NCI-H526 (cell line): Measurements from ENCODE around the gene FOXP1.
A peak's percentile ranks its signal among the peaks of the same experiment; 100 is the strongest.

Experiments used
- DNase-seq, 2 experiments: peaks; one replicate each; lab custom pipeline; 2025; lab: John Stamatoyannopoulos, UW

The FOXP1 gene

DNA sequence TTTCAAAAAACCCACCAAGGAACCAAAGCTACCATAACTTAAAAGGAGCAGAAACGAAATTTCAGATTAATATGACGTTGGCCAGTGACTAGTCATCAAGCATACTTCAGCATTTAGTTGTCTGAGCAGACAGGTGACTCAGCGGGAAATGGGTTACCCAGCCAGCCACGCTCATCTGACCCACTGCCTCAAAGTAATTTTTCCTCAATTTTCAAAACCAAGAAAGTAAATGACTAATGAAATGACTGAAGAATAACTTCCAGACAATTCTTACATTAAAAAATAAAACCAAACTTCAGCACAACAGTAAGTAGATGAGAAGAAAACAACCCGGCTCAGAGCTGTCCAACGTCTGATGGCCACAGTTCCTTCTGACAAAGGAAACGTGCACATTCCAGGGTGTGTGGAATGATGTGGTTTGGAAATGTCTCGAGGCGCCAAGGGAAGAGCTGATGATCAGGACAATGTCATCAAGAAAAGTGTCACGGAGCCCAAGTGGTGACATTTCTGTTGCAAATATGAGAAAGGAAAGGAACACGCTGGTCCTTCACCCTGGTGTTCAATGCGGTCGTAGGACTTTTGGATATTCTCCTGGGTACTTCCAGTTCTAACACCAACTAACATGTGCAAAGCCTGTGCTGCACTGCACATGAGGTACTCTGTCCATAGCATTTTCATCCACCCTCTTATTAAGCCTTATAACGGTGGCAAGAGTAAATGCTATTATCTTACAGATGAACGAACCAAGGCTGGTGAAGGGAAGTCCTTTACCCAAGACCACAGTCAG, 79.1 kb downstream of the FOXP1 start:
- DNase-seq: no peak

GRCh38 chr3:71503525-71504249, 79.8 kb downstream of the FOXP1 start:
- no peak for DNase-seq

DNA sequence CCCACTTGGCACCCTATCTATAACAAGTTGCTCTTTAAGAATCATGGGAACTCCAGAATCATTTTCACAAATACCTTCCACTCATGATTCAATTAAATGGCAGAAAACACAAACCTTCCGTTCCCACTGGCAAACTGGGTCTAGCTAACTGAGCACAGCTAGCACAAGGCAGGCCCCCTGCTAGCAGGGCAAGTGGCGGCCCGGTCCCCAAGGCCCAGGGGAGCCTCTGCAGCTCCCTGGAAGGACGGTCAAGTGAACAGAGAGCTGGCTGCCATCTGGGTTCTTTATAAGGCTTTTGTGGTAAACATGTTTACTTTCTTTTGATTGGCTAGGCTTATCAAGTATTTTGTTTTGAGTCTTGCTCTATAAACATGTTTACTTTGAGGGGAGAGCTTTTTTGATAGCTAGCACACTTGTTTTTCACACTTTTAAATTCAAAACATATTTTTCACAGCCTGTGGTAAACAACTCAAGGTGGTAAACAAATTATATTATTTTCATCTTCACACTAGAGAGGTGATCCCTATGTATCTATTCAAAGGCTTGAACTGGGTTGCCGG, 81.4 kb downstream of the FOXP1 start:
- no peak for DNase-seq

GRCh38 chr3:71500696-71501095, 82.8 kb downstream of the FOXP1 start:
- DNase-seq: no peak

DNA sequence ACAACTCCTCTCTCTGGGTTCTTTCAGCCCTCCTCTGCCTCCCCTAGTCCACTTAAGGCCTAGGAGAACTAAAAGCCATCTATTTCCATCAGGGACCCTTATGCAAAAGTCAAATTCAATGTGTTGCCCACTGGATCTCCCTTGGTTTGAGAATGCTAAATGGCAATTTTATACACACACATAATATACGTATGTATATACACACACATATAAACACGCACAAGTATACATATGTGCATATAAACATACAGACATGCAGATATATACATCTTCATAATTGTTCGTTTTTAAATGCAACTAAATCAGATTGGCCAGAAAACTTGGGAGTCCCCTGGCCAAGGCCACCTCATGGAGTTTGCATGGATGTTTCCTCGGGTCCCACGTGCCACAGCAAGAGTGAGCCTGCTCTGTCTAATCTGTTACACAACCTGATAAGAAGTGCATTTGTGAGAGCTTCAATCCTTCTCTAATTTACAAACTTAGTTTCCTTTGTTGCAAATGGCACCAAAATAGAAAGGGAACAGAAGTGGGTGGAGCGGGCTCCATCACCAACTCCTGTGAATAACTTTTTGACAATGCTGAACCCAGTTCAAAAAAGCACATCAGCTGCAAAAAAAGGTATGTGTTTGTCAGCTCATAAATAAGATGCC, 84.2 kb downstream of the FOXP1 start:
- no peak for DNase-seq

DNA sequence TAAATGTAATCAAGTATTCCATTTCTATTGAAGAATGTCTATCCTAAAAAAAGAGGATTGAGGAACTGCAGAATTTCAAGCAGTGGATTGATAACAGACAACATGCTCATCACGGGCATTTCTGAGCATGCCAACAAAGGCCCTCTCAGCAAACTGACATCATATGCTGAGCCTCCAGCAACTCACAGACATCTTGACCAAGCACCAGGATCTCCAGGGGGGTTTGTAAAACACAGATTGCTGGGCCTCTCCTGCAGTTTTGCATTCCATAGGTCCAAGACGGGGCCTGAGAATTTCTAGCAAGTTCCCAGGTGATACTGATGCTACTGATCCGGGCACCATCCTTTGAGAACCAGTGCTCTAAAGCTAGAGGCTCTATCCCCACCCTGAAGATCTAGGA, 85.0 kb downstream of the FOXP1 start:
- no peak for DNase-seq

DNA sequence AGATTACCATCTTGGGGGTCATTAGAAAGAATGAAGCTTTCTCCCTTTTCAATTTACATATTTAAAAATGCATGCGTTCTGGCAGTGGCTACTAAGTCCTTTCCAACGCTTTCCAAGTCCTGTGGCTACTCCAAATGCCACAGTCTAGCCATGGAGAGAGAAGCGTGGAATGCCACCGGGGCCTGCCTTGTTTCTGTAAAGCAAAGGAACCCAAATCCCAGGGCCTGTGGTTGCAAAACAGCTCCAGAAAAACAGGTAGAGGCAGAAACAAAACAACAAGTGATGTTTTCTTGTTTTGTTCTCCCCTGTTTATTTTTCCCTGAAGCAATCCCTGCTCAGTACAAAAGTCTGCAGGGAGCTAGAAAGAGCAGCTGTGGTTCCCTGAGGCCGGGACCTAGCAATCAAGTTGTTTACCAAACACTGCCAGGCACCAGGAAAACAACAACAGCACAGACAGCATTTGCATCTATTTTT, 85.5 kb downstream of the FOXP1 start:
- no peak for DNase-seq

GRCh38 chr3:71497367-71497897, 86.1 kb downstream of the FOXP1 start:
- DNase-seq: no peak

GRCh38 chr3:71495708-71496472, 87.6 kb downstream of the FOXP1 start:
- DNase-seq: peak in 1 of 2 experiments; percentile 23

DNA sequence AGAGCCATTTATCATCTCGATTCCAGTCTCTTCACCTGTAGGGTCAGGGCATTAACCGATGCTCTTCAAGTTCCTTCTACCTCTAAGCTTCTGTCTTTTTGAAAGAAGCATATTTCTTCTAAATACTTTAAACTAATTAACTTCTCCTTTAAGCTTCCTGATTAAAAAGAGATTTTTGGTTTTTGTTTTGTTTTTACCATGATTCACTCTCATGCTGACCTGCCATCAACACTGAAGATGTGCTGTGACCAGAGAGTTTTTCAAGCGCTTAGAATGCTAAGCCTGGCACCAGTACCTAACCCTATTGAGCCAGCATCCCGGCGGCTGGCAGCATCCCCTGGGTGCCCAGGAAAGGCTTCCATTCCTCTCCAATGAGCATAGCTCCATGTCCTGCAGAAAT, 89.3 kb downstream of the FOXP1 start:
- no peak for DNase-seq

DNA sequence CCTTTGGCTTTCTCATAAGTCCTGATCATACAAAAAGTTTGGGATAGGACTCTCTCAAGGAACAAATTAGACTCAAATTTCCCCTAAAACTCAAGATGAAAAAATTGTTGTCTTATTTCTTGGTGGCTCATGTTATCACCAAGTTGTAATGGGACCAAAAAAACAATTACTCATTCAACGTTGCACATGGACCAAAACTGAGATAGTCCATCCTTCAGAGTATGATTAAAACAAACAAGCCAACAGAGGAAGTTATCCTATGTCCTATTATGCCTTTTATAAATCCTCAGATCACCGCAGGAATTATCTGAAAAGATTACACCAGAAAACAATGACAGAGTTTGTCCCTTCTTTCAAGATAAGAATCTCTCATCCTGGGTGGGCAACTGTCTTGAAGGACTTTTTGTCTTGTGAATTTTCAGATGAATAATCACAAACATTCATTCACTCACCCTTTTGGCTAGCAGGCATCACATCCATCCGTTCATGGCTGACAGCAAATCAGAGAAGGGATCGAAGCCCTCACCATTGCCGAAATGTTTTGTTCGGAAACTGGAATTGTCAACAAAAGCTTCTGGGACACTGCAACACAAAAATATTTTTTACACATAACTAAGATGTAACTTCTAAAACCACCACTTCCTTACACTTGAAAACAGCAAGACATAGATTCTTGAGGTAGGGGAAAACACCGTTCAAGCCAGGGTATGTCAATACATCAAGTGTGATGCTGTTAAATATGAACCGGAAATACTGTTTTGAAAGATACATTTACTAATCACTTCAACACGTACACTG, 90.4 kb downstream of the FOXP1 start:
- DNase-seq: no peak

DNA sequence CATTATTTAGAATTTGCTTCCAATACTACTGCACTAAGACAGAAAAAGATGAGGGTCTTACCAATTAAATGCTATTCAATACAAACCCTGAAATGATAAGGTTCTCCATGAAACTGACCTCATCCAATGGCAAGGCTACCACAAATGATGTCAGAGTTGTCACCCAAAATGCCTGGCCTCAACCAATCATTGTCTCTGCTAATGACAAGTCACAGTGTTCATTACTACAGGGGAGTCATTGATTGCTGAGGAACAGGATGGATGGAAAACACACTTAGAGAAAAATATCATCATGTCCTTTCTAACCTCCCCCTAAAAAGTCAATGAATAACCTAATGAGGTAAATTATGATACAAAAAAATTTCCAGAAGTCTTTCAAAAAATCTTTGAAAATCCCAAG, 91.0 kb downstream of the FOXP1 start:
- DNase-seq: no peak

- no peak for DNase-seq
Observed at GRCh38 chr3:71491154-71491752, 92.3 kb downstream of the FOXP1 start.

- DNase-seq: no peak
Observed at GRCh38 chr3:71490692-71491091, 92.8 kb downstream of the FOXP1 start.

- DNase-seq: peak; percentile 61 to 64
Observed at GRCh38 chr3:71489315-71489761, 94.2 kb downstream of the FOXP1 start.

DNA sequence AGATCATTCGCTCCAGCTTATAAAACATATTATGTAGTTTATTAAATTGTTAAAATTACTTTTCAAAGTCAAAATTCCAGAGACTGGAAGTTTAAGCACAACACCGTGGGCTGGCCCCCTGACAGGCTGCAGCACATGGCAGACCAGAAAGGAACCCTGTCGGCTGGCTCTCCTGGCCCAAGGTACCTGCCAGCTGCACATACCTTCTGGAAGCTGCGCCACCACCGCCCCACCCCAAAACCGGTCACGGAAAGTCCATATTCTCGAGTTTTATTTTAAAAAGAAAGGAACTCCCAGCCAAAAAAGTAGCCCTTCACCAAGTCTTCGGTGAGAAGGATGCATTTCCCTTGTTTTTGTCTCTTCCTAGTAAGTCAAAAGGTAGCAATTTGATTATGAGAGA, 94.6 kb downstream of the FOXP1 start:
- DNase-seq: peak in 1 of 2 experiments; percentile 52

GRCh38 chr3:71488391-71488809, 95.1 kb downstream of the FOXP1 start:
- peak; percentile 5 to 35 for DNase-seq

- DNase-seq: no peak
Observed at GRCh38 chr3:71487418-71487817, 96.1 kb downstream of the FOXP1 start.

DNA sequence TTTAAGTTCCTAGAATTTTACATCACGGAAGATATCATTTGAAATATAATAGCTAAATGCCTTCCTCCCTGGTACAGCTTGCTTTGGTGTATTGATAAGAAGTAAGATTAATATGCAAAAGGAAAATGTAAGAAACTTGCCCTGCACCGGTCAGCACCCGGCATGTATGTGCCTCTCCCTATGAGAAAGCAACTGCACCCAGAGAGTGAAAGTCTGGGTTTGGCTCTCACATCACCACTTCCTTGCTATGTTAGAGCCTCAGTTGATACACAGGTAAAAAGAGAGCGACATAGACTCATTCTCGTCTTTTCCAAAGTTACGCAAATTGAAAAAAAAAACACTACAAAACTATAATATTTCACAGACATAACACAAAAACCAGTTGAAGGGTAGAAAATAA, 96.7 kb downstream of the FOXP1 start:
- DNase-seq: no peak

DNA sequence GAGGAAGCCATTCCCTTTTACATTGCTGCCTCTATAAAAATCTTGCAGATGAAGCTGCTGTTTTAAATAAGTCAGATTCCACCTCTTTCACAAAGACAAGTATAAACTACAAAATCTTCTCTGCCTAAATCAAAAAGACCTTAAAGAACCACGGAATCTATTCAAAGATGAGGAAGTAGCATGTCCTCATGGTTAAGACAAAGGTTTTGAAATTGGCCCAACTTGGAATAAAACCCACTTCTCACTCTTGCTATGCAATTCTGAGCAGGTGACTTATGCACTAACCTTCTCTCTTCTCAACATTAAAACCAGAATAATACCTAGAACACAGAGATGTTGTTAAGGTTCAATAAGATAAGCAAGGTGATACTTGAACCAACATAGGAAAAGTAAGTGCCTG, 97.6 kb downstream of the FOXP1 start:
- DNase-seq: no peak
